Measurements from ENCODE around the gene FLCN. TPM values are rescaled to one million over a fixed set of nuclear protein-coding genes. Genes with fewer than 3 reads are reported as not detected.

FLCN gene
- total RNA-seq, 5 donors from 2014 or later (not counting 1 experiment from before 2014, with no cell fraction given), result 37.2 to 84.9 (median 70.8) TPM

- no peaks in the 10 kb centered on the region for H3K27me3 Mint-ChIP-seq
- peak overlapping the region in 1 of 3 donors; percentile 42 for H3K4me3 Mint-ChIP-seq
- ChIA-PET CTCF (no interaction called here), POLR2A (no interaction called here)
- peaks cover 54 to 80% (median 77%) of the 10 kb centered on the region in 3 donors for H3K4me1 Mint-ChIP-seq
- peaks cover 49% of the 10 kb centered on the region for H3K36me3 Mint-ChIP-seq
- Histone ChIP-seq H3K27me3 (replicated peaks in 1 of 2; ENCODE audit: control insufficient read depth in 2 of 2, extremely low read depth in 1 of 2, insufficient read depth in 2 of 2, low read length in 1 of 2) (no peaks in the 10 kb centered on the region), H3K4me1 (ENCODE audit: control insufficient read depth in 1 of 2, extremely low read depth in 1 of 2, insufficient read depth in 2 of 2, low read length in 2 of 2) (peaks cover 7 to 69% of the 10 kb centered on the region in 2 experiments), H3K9me3 (no peaks in the 10 kb centered on the region), H3K36me3 (ENCODE audit: control insufficient read depth in 2 of 2, extremely low read depth in 1 of 2, insufficient read depth in 1 of 2, low read length in 1 of 2) (peaks cover 13 to 78% of the 10 kb centered on the region in 2 donors), H3K27ac (ENCODE audit: low read length) (peak overlapping the region; percentile 28), H3K4me3 (ENCODE audit: control insufficient read depth in 1 of 2, extremely low read depth in 1 of 2, low read length in 1 of 2) (no peak overlapping the region)
- DNase-seq (no peak), ATAC-seq (replicated peaks in 1 of 4) (no peak)
- H3K27ac Mint-ChIP-seq, result peak overlapping the region; percentile 89 to 98
- H3K9me3 Mint-ChIP-seq, result no peaks in the 10 kb centered on the region
- WGBS (ENCODE audit: insufficient coverage), result 88% methylated on average over 5 of the region's 7 CpGs
Observed at GRCh38 chr17:17171186-17171585, 65.8 kb downstream of the FLCN start.

GRCh38 chr17:17170346-17170985 lies 66.5 kb downstream of the FLCN start:
- Histone ChIP-seq H3K27ac (ENCODE audit: low read length) (peak overlapping the region; percentile 28), H3K9me3 (no peaks in the 10 kb centered on the region), H3K4me3 (ENCODE audit: control insufficient read depth in 1 of 2, extremely low read depth in 1 of 2, low read length in 1 of 2) (no peak overlapping the region), H3K36me3 (ENCODE audit: control insufficient read depth in 2 of 2, extremely low read depth in 1 of 2, insufficient read depth in 1 of 2, low read length in 1 of 2) (peaks cover 16 to 78% of the 10 kb centered on the region in 2 donors), H3K4me1 (ENCODE audit: control insufficient read depth in 1 of 2, extremely low read depth in 1 of 2, insufficient read depth in 2 of 2, low read length in 2 of 2) (peaks cover 5 to 62% of the 10 kb centered on the region in 2 experiments), H3K27me3 (replicated peaks in 1 of 2; ENCODE audit: control insufficient read depth in 2 of 2, extremely low read depth in 1 of 2, insufficient read depth in 2 of 2, low read length in 1 of 2) (no peaks in the 10 kb centered on the region)
- Mint-ChIP-seq H3K36me3 (peaks cover 50% of the 10 kb centered on the region), H3K27ac (peak overlapping the region; percentile 89 to 98), H3K27me3 (no peaks in the 10 kb centered on the region), H3K4me1 (peaks cover 49 to 73% (median 70%) of the 10 kb centered on the region in 3 donors), H3K4me3 (no peak overlapping the region), H3K9me3 (no peaks in the 10 kb centered on the region)
- CTCF ChIA-PET, result no interaction called here
- WGBS (ENCODE audit: insufficient coverage), result 86% methylated on average over 8 of the region's 9 CpGs
- ATAC-seq (replicated peaks in 1 of 4), result peak in 1 of 4 experiments; percentile 31
- no peak for DNase-seq
- POLR2A ChIA-PET, result interaction anchor here in 1 of 2 donors (0.6 kb wide), 1 partner anchor 75 kb away, joined by 3 read pairs; no protein-coding TSS in a partner anchor

DNA sequence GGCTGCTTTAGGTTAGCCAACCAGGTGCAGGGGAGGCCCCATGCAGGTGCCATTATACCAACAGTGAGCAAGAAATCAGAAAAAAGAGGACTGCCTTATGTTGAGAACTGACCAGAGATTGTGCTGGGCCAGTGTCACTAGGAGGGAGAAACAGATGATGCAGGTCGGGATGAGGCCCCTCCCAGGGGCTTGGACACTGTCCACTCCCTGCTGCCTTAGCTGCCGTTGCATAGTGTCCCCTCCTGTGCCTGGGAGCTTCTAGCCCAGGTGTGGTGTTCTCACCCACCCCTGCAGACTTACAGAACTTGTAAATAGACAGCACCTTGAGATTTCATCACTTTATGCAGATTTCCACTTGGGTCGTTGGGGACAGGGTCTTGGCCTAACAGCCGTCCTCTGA lies 67.6 kb downstream of the FLCN start:
- CTCF ChIA-PET, result no interaction called here

GRCh38 chr17:17168401-17168800 lies 68.6 kb downstream of the FLCN start:
- Histone ChIP-seq H3K27me3 (replicated peaks in 1 of 2; ENCODE audit: control insufficient read depth in 2 of 2, extremely low read depth in 1 of 2, insufficient read depth in 2 of 2, low read length in 1 of 2) (no peaks in the 10 kb centered on the region), H3K4me3 (ENCODE audit: control insufficient read depth in 1 of 2, extremely low read depth in 1 of 2, low read length in 1 of 2) (no peak overlapping the region), H3K9me3 (no peaks in the 10 kb centered on the region), H3K4me1 (ENCODE audit: control insufficient read depth in 1 of 2, extremely low read depth in 1 of 2, insufficient read depth in 2 of 2, low read length in 2 of 2) (peaks cover 0 to 42% of the 10 kb centered on the region in 2 experiments), H3K27ac (ENCODE audit: low read length) (no peak overlapping the region), H3K36me3 (ENCODE audit: control insufficient read depth in 2 of 2, extremely low read depth in 1 of 2, insufficient read depth in 1 of 2, low read length in 1 of 2) (peaks cover 24 to 76% of the 10 kb centered on the region in 2 donors)
- ChIA-PET CTCF (interaction anchor here in 1 of 2 donors (0.6 kb wide), 1 partner anchor 25 kb away, joined by 4 read pairs; no protein-coding TSS in a partner anchor), POLR2A (no interaction called here)
- no peak for ATAC-seq (replicated peaks in 1 of 4)
- DNase-seq, result no peak
- no CpG with 5 or more reads among the region's 5 CpGs for WGBS (ENCODE audit: insufficient coverage)
- Mint-ChIP-seq H3K4me3 (no peak overlapping the region), H3K36me3 (peaks cover 57% of the 10 kb centered on the region), H3K9me3 (no peaks in the 10 kb centered on the region), H3K4me1 (peaks cover 49 to 55% (median 55%) of the 10 kb centered on the region in 3 donors), H3K27ac (peak overlapping the region; percentile 68 to 82), H3K27me3 (no peaks in the 10 kb centered on the region)

More for the DNA sequence above, 67.6 kb downstream of the FLCN start:
- peaks cover 0 to 51% of the 10 kb centered on the region in 2 experiments for H3K4me1 ChIP-seq (ENCODE audit: control insufficient read depth in 1 of 2, extremely low read depth in 1 of 2, insufficient read depth in 2 of 2, low read length in 2 of 2)
- 96% methylated on average over 3 of the region's 4 CpGs for WGBS (ENCODE audit: insufficient coverage)
- peak overlapping the region; percentile 68 to 82 for H3K27ac Mint-ChIP-seq
- DNase-seq, result no peak
- no peaks in the 10 kb centered on the region for H3K9me3 ChIP-seq
- H3K27me3 ChIP-seq (replicated peaks in 1 of 2; ENCODE audit: control insufficient read depth in 2 of 2, extremely low read depth in 1 of 2, insufficient read depth in 2 of 2, low read length in 1 of 2), result no peaks in the 10 kb centered on the region
- no peak overlapping the region for H3K27ac ChIP-seq (ENCODE audit: low read length)
- H3K36me3 Mint-ChIP-seq, result peaks cover 61% of the 10 kb centered on the region
- POLR2A ChIA-PET, result no interaction called here
- H3K4me1 Mint-ChIP-seq, result peaks cover 49 to 63% (median 61%) of the 10 kb centered on the region in 3 donors
- ATAC-seq (replicated peaks in 1 of 4), result no peak
- H3K9me3 Mint-ChIP-seq, result no peaks in the 10 kb centered on the region
- H3K4me3 Mint-ChIP-seq, result no peak overlapping the region
- no peak overlapping the region for H3K4me3 ChIP-seq (ENCODE audit: control insufficient read depth in 1 of 2, extremely low read depth in 1 of 2, low read length in 1 of 2)
- no peaks in the 10 kb centered on the region for H3K27me3 Mint-ChIP-seq
- H3K36me3 ChIP-seq (ENCODE audit: control insufficient read depth in 2 of 2, extremely low read depth in 1 of 2, insufficient read depth in 1 of 2, low read length in 1 of 2), result peaks cover 24 to 79% of the 10 kb centered on the region in 2 donors

- POLR2A ChIA-PET, result no interaction called here
- ATAC-seq (replicated peaks in 1 of 4), result no peak
- Histone ChIP-seq H3K27me3 (replicated peaks in 1 of 2; ENCODE audit: control insufficient read depth in 2 of 2, extremely low read depth in 1 of 2, insufficient read depth in 2 of 2, low read length in 1 of 2) (no peaks in the 10 kb centered on the region), H3K36me3 (ENCODE audit: control insufficient read depth in 2 of 2, extremely low read depth in 1 of 2, insufficient read depth in 1 of 2, low read length in 1 of 2) (peaks cover 24 to 76% of the 10 kb centered on the region in 2 donors), H3K4me3 (ENCODE audit: control insufficient read depth in 1 of 2, extremely low read depth in 1 of 2, low read length in 1 of 2) (no peak overlapping the region), H3K27ac (ENCODE audit: low read length) (no peak overlapping the region), H3K4me1 (ENCODE audit: control insufficient read depth in 1 of 2, extremely low read depth in 1 of 2, insufficient read depth in 2 of 2, low read length in 2 of 2) (peaks cover 0 to 38% of the 10 kb centered on the region in 2 experiments), H3K9me3 (no peaks in the 10 kb centered on the region)
- Mint-ChIP-seq H3K27me3 (no peaks in the 10 kb centered on the region), H3K27ac (peak overlapping the region; percentile 68 to 82), H3K4me1 (peaks cover 48 to 53% (median 50%) of the 10 kb centered on the region in 3 donors), H3K9me3 (no peaks in the 10 kb centered on the region), H3K36me3 (peaks cover 59% of the 10 kb centered on the region), H3K4me3 (no peak overlapping the region)
- DNase-seq, result no peak
- 97% methylated on average over 9 of the region's 10 CpGs for WGBS (ENCODE audit: insufficient coverage)
- CTCF ChIA-PET, result no interaction called here
Observed at GRCh38 chr17:17167986-17168385, 69.0 kb downstream of the FLCN start.

GRCh38 chr17:17167356-17167755 lies 69.6 kb downstream of the FLCN start:
- Histone ChIP-seq H3K9me3 (no peaks in the 10 kb centered on the region), H3K4me1 (ENCODE audit: control insufficient read depth in 1 of 2, extremely low read depth in 1 of 2, insufficient read depth in 2 of 2, low read length in 2 of 2) (peaks cover 0 to 31% of the 10 kb centered on the region in 2 experiments), H3K27me3 (replicated peaks in 1 of 2; ENCODE audit: control insufficient read depth in 2 of 2, extremely low read depth in 1 of 2, insufficient read depth in 2 of 2, low read length in 1 of 2) (no peaks in the 10 kb centered on the region), H3K36me3 (ENCODE audit: control insufficient read depth in 2 of 2, extremely low read depth in 1 of 2, insufficient read depth in 1 of 2, low read length in 1 of 2) (peaks cover 20 to 76% of the 10 kb centered on the region in 2 donors), H3K27ac (ENCODE audit: low read length) (no peak overlapping the region), H3K4me3 (ENCODE audit: control insufficient read depth in 1 of 2, extremely low read depth in 1 of 2, low read length in 1 of 2) (no peak overlapping the region)
- POLR2A ChIA-PET, result interaction anchor here in 1 of 2 donors (0.6 kb wide), 1 partner anchor 1075 kb away, joined by 4 read pairs; no protein-coding TSS in a partner anchor
- Mint-ChIP-seq H3K27me3 (no peaks in the 10 kb centered on the region), H3K9me3 (no peaks in the 10 kb centered on the region), H3K27ac (peak overlapping the region; percentile 45 to 49), H3K36me3 (peaks cover 56% of the 10 kb centered on the region), H3K4me3 (no peak overlapping the region), H3K4me1 (peaks cover 42 to 46% (median 44%) of the 10 kb centered on the region in 3 donors)
- ATAC-seq (replicated peaks in 1 of 4) (no peak), DNase-seq (no peak)
- CTCF ChIA-PET, result no interaction called here
- 98% methylated on average over 10 of the region's 10 CpGs for WGBS (ENCODE audit: insufficient coverage)

Data from T-cell (primary cell).